H1 (cell line): ENCODE results near the gene POU4F1. TPM values are rescaled to one million over a fixed set of nuclear protein-coding genes. Genes with fewer than 3 reads are reported as not detected.
A peak's percentile ranks its signal among the peaks of the same experiment; 100 is the strongest.

Source experiments
- CTCF ChIA-PET: fragments of 300-600 bp; sonication (Branson Sonifier 250); formaldehyde crosslinking; loops from one replicate; lab custom pipeline; 2021; ENCODE audit not compliant: partially characterized antibody; lab: Charles Lee
- POLR2A ChIA-PET: fragments of 300-600 bp; sonication (Branson Sonifier 250); formaldehyde crosslinking; loops from one replicate; lab custom pipeline; 2021; ENCODE audit warnings: inconsistent platforms; ENCODE audit not compliant: partially characterized antibody; lab: Charles Lee
- DNase-seq, 2 experiments: peaks; one replicate each; pipeline versions ENCODE4 v3.0.0 to v3.0.0-alpha.2; 2010 to 2022; ENCODE audit warnings: low spot score in 2 of 2, low read depth in 1 of 2, mixed read lengths in 1 of 2
- FAIRE-seq: peaks from 2 replicates; lab custom pipeline; 2011; peaks lifted over from hg19 to GRCh38; lab: Jason Lieb, UNC
- H2AFZ ChIP-seq: 2 replicates; pipeline ENCODE4 v1.8.1; 2012; ENCODE audit warnings: low read length, inconsistent platforms
- H2AK5ac ChIP-seq: 2 replicates; pipeline ENCODE4 v1.6.1; 2013; ENCODE audit warnings: low read depth, low read length
- H2BK120ac ChIP-seq: replicated peaks from 2 replicates; pipeline ENCODE3; 2013; ENCODE audit warnings: low read depth, low read length, inconsistent platforms
- H2BK12ac ChIP-seq: 2 replicates; pipeline ENCODE4 v1.6.1; 2013; ENCODE audit warnings: low read depth, low read length
- H2BK15ac ChIP-seq: 2 replicates; pipeline ENCODE4 v1.6.1; 2013; ENCODE audit warnings: low read length
- H2BK20ac ChIP-seq: 2 replicates; pipeline ENCODE4 v1.6.1; 2013; ENCODE audit warnings: low read length
- H2BK5ac ChIP-seq: 2 replicates; pipeline ENCODE4 v1.6.1; 2013; ENCODE audit warnings: low read depth, low read length
- H3K14ac ChIP-seq: 2 replicates; pipeline ENCODE4 v1.6.1; 2013; ENCODE audit warnings: inconsistent platforms; ENCODE audit not compliant: insufficient read length
- H3K18ac ChIP-seq: 2 replicates; pipeline ENCODE4 v1.6.1; 2013; ENCODE audit warnings: low read length; ENCODE audit errors: extremely low read depth
- H3K23ac ChIP-seq: 2 replicates; pipeline ENCODE4 v1.6.1; 2013; ENCODE audit warnings: inconsistent platforms; ENCODE audit not compliant: insufficient read length
- H3K23me2 ChIP-seq: 2 replicates; pipeline ENCODE4 v1.6.1; 2013; ENCODE audit warnings: low read depth, low read length
- H3K27ac ChIP-seq: 2 replicates; pipeline ENCODE4 v1.6.1; 2011; ENCODE audit warnings: low read depth, low read length, inconsistent platforms
- H3K27me3 ChIP-seq, 4 experiments: replicated peaks in 1 of 4; 1 replicate in 1 of 4; 2 replicates in 3 of 4; pipeline versions ENCODE4 v1.6.1 to v1.8.1; 2011 to 2013; ENCODE audit warnings: low read length in 3 of 4, mild to moderate bottlenecking in 3 of 4, inconsistent platforms in 2 of 4, mixed read lengths in 2 of 4, moderate library complexity in 1 of 4; ENCODE audit not compliant: control insufficient read depth in 3 of 4, insufficient read depth in 3 of 4; ENCODE audit errors: extremely low read depth in 1 of 4
- H3K36me3 ChIP-seq, 4 experiments: 2 replicates each; pipeline versions ENCODE4 v1.6.1 to v1.8.1; 2011 to 2013; ENCODE audit warnings: mild to moderate bottlenecking in 4 of 4, low read length in 3 of 4, moderate library complexity in 2 of 4, control low read depth in 1 of 4, inconsistent platforms in 1 of 4; ENCODE audit not compliant: insufficient read depth in 4 of 4, control insufficient read depth in 2 of 4
- H3K4ac ChIP-seq: replicated peaks from 2 replicates; pipeline ENCODE3; 2013; ENCODE audit warnings: low read length, low read depth, mixed read lengths, inconsistent platforms; ENCODE audit not compliant: insufficient read length
- H3K4me1 ChIP-seq, 4 experiments: replicated peaks in 1 of 4; 1 replicate in 1 of 4; 2 replicates in 3 of 4; pipeline versions ENCODE4 v1.6.1 to v1.8.1; 2011 to 2013; ENCODE audit warnings: low read length in 3 of 4, inconsistent platforms in 2 of 4, mixed read lengths in 1 of 4; ENCODE audit not compliant: insufficient read depth in 4 of 4, control insufficient read depth in 3 of 4
- H3K4me2 ChIP-seq, 2 experiments: 2 replicates each; pipeline versions ENCODE4 v1.6.1 to v1.8.1; 2011 to 2013; ENCODE audit warnings: low read depth in 2 of 2, low read length in 2 of 2, control low read depth in 1 of 2, inconsistent platforms in 1 of 2, mild to moderate bottlenecking in 1 of 2; ENCODE audit not compliant: insufficient read depth in 1 of 2
- H3K4me3 ChIP-seq, 4 experiments: fragments of 200-600, 300-600 bp in 1 of 4; sonication (generic), shearing (Covaris generic), sonication (Bioruptor Twin) in 1 of 4; 2 replicates each; pipeline versions ENCODE4 v1.5.1 to v1.8.1; 2011 to 2016; ENCODE audit warnings: low read length in 4 of 4, low read depth in 3 of 4, control low read depth in 2 of 4, inconsistent platforms in 2 of 4, mild to moderate bottlenecking in 2 of 4, mixed read lengths in 1 of 4, moderate library complexity in 1 of 4; ENCODE audit not compliant: insufficient read depth in 2 of 4; ENCODE audit errors: extremely low read depth in 1 of 4
- H3K56ac ChIP-seq: replicated peaks from 2 replicates; pipeline ENCODE3; 2013; ENCODE audit warnings: low read depth, mild to moderate bottlenecking, mixed read lengths, low read length, inconsistent platforms; ENCODE audit not compliant: insufficient read length
- H3K79me1 ChIP-seq: 2 replicates; pipeline ENCODE4 v1.6.1; 2013; ENCODE audit warnings: low read depth, low read length, control low read depth
- H3K79me2 ChIP-seq, 2 experiments: 2 replicates each; pipeline versions ENCODE4 v1.6.1 to v1.8.1; 2012 to 2013; ENCODE audit warnings: low read length in 2 of 2, mild to moderate bottlenecking in 2 of 2, inconsistent platforms in 1 of 2; ENCODE audit not compliant: insufficient read depth in 2 of 2, control insufficient read depth in 1 of 2
- H3K9ac ChIP-seq, 4 experiments: replicated peaks in 1 of 4; 1 replicate in 1 of 4; 2 replicates in 3 of 4; pipeline versions ENCODE4 v1.6.1 to v1.8.1; 2011 to 2013; ENCODE audit warnings: low read depth in 3 of 4, low read length in 3 of 4, control low read depth in 2 of 4, mild to moderate bottlenecking in 2 of 4, moderate library complexity in 2 of 4, inconsistent platforms in 1 of 4; ENCODE audit errors: extremely low read depth in 1 of 4
- H3K9me3 ChIP-seq, 2 experiments: 2 replicates each; pipeline versions ENCODE4 v1.6.1 to v1.8.1; 2012 to 2013; ENCODE audit warnings: mild to moderate bottlenecking in 2 of 2, moderate library complexity in 2 of 2, control low read depth in 1 of 2, inconsistent platforms in 1 of 2, low read depth in 1 of 2, low read length in 1 of 2, mixed read lengths in 1 of 2; ENCODE audit not compliant: insufficient read depth in 2 of 2
- H4K20me1 ChIP-seq, 2 experiments: replicated peaks in 1 of 2; 2 replicates each; pipeline versions ENCODE3 to v1.8.1; 2011 to 2013; ENCODE audit warnings: inconsistent platforms in 2 of 2, low read length in 2 of 2, mild to moderate bottlenecking in 1 of 2; ENCODE audit not compliant: insufficient read depth in 2 of 2, control insufficient read depth in 1 of 2
- H4K5ac ChIP-seq: 2 replicates; pipeline ENCODE4 v1.6.1; 2013; ENCODE audit warnings: low read length, low read depth, mixed read lengths, inconsistent platforms; ENCODE audit not compliant: insufficient read length
- H4K8ac ChIP-seq: 2 replicates; pipeline ENCODE4 v1.8.0; 2013; ENCODE audit warnings: mild to moderate bottlenecking, moderate library complexity, low read length, inconsistent platforms; ENCODE audit not compliant: insufficient read depth; ENCODE audit errors: extremely low read depth
- H4K91ac ChIP-seq: replicated peaks from 2 replicates; pipeline ENCODE3; 2013; ENCODE audit warnings: low read length, mixed read lengths, inconsistent platforms; ENCODE audit not compliant: insufficient read length
- RAD21 ChIP-seq, 2 experiments: IDR thresholded peaks in 1 of 2; conservative IDR thresholded peaks in 1 of 2; 2 replicates each; pipeline ENCODE4 v1.6.1; 2011; ENCODE audit warnings: low read depth in 2 of 2, low read length in 2 of 2, improper control_type of control experiment in 1 of 2, inconsistent platforms in 1 of 2, mild to moderate bottlenecking in 1 of 2, moderate library complexity in 1 of 2
- WGBS, 2 experiments: shearing (Covaris generic) in 1 of 2; methylation state at CpG; one replicate each; pipeline versions ENCODE4 v1.1.6 to v1.1.7; 2013 to 2015; ENCODE audit warnings: low lambda C conversion rate in 2 of 2, mixed read lengths in 2 of 2, inconsistent platforms in 1 of 2, low coverage in 1 of 2, missing lambda C conversion rate in 1 of 2; ENCODE audit not compliant: insufficient replicate concordance in 2 of 2, insufficient coverage in 1 of 2, insufficient read length in 1 of 2; ENCODE audit errors: extremely low coverage in 1 of 2, missing lambda C conversion rate in 1 of 2; 5-methylcytosine and 5-hydroxymethylcytosine counted together
- polyA plus RNA-seq, 7 experiments: library from polyadenylated mRNA; depleted of rRNA in 3 of 7; stranded (reverse) in 5 of 7; unstranded in 2 of 7; fragments of >200 nt in 5 of 7; fragments of 200-250 nt in 2 of 7; gene quantifications; 1 replicate in 5 of 7; 2 replicates in 1 of 7; 4 replicates in 1 of 7; pipeline versions ENCODE4 v1.2.1 to v1.2.3, GENCODE V29; 2011 to 2013; ENCODE audit warnings: missing spikeins in 2 of 7, mixed read lengths in 2 of 7
- total RNA-seq: library from RNA; stranded (reverse); fragmentation: NEBNext Ultra II Directional; extraction: Animal tissue kit (Norgen Biotek cat#: 25700); gene quantifications from 2 replicates; pipeline ENCODE4 v1.2.1, GENCODE V29; 2021

The POU4F1 gene
- total and polyA plus RNA-seq, 2 of the 8 experiments (the other 6 are each of a cell fraction or from before 2014, with no cell fraction given), result 0.09 to 0.32 TPM

DNA sequence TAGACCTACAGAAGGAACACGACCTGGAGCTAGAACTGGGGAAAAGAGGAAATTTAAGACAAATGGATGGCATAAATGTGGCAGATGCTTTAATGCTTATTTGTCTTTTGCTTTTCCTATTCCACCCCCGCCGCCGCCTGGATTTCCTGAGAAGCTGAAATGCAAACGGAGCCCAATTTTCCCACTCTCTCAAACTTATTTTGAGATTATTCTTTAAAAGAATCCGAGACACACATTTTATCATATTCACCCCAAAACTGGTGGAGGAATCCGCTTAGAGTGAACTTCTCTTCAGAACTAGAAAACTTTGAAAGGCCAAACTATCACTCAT, 5.8 kb downstream of the POU4F1 start:
- Histone ChIP-seq H2BK120ac (no peak overlapping the region), H2AFZ (no peak overlapping the region), H3K27ac (no peak overlapping the region), H4K8ac (no peak overlapping the region), H3K27me3 (peaks cover 75 to 97% (median 90%) of the 10 kb centered on the region in 4 experiments), H2BK20ac (no peak overlapping the region), H4K5ac (no peak overlapping the region), H3K14ac (no peak overlapping the region), H4K91ac (no peak overlapping the region), H3K4me1 (peaks cover 8 to 31% (median 12%) of the 10 kb centered on the region in 4 experiments), H3K79me1 (no peaks in the 10 kb centered on the region), H2BK15ac (no peak overlapping the region), H3K23ac (no peak overlapping the region), H3K9me3 (no peaks in the 10 kb centered on the region), H3K4ac (no peak overlapping the region), H2AK5ac (no peak overlapping the region), H3K4me3 (peak overlapping the region in 1 of 4 experiments; percentile 63; a peak in 1 of 8 replicates), H3K56ac (no peak overlapping the region), H2BK12ac (no peak overlapping the region), H3K4me2 (peak overlapping the region in 1 of 2 experiments; percentile 64; a peak in 1 of 4 replicates), H3K79me2 (no peaks in the 10 kb centered on the region), H4K20me1 (peaks cover 8 to 15% of the 10 kb centered on the region in 2 experiments), H3K18ac (no peak overlapping the region), H2BK5ac (no peak overlapping the region), H3K9ac (no peak overlapping the region), H3K23me2 (peaks cover 15% of the 10 kb centered on the region; the same call in 1 of the 2 replicates), H3K36me3 (no peaks in the 10 kb centered on the region; a peak in 1 of 8 replicates)
- POLR2A ChIA-PET, result no interaction called here
- 2% methylated on average over 7 of the region's 7 CpGs; no CpG with 5 or more reads in 1 of the 2 experiments for WGBS, 2 experiments
- FAIRE-seq (no peak), DNase-seq (no peak)
- TF ChIP-seq RAD21 (IDR thresholded peaks at IDR 0.05 in 1 of 2, conservative IDR thresholded peaks at IDR 0.05 in 1 of 2; ENCODE audit: low read depth in 2 of 2, low read length in 2 of 2), result no peak
- CTCF ChIA-PET, result interaction anchor here (3.0 kb wide), 1 partner anchor 10 kb away, joined by 15 read pairs; no protein-coding TSS in a partner anchor
